IPS DF 19.7 (cell line): ENCODE results near the gene PEG3.

Experiments
- DNase-seq: peaks from one replicate; pipeline ENCODE4 v3.0.0-alpha.2; 2013; ENCODE audit warnings: low read depth, low spot score

The PEG3 gene

GRCh38 chr19:56808717-56809392 is 31.7 kb downstream of the PEG3 start:
- no peak for DNase-seq

- DNase-seq: no peak
Observed at GRCh38 chr19:56806639-56807038, 33.9 kb downstream of the PEG3 start.
